Ecto neural progenitor cell (in vitro differentiated cells): ENCODE measurements around the gene GTF2F2.
"Not testable (repeated sequence)": the region's sequence is repeated elsewhere in the genome, so short reads cannot be mapped to it uniquely, and the experiment has no call there.

Experiments used
- DNase-seq: peaks from one replicate; pipeline ENCODE4 v3.0.0-alpha.2; 2018; ENCODE audit warnings: low spot score

The GTF2F2 gene

DNA sequence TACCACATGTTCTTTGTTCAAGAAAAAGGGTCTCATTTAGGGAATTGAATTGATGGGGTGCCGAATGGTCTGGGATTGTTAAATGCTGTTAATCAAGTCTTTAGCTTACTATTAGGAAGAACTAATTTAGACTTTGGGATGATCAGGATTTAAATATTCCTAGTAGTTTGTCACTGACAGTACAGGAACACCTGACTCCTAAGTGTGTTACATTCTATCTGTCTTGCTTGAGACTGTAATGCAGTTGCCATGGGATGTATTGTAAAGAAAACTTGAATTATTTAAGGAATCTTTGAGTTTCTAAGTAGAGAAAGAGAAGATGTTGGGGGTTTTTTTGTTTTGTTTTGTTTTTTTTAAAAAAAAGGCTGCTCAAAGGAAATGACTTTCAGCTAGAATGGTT lies 98.4 kb downstream of the GTF2F2 start:
- no peak for DNase-seq

DNA sequence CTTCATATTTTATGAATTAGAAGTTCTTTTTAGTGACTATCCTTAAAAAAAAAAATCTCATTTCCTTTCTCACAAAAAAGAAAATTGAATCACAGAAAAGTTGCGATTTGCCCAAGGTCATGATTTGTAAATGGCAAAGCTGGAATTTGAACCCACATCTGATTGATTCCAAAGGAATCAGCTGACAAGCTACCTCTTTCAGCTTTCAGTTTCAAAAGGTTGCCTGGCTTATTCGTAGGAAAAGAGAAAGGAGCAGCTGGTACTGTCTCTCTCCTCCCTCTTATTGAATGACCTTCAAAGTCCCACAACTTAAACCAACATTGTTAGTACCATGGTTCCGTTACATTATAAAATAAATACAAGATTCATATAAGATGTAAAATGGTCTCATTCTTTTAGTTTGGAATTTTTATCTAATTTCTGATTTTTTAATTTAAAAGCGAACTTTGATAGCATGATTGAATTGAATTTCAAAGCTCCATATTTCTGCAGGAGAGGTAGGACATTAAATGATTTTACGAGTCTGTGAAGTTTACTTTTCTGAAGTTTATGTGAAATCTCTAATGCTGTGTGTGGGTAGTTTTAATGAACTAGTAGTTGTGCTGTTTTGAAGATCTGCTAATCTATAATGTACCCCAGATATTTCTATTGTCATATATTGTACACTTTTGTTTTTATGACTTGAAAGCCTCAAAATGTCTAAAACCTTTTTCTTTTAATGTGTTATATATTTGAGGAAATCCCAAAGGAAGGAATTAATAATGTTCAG lies 99.0 kb downstream of the GTF2F2 start:
- DNase-seq: no peak

DNA sequence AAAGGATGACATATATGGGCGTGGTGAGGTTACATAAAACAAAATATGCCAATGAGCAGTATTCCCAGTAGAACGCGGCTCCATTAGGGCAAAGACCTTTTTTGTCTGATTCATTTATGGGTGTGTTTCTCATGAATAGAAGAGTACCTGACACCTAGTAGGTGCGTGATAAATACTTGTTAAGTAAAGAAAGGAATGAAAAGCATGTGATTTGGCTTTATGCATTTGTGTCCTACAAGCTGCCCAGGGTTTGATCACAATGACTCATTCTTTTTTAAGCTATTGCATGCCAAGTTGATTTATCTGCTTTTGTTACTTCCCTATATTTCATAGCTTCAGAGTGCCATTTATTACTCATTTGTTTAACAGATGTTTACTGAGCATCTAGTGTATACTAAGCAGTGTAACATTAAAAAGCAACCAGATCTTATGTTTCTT lies 99.6 kb downstream of the GTF2F2 start:
- no peak for DNase-seq

DNA sequence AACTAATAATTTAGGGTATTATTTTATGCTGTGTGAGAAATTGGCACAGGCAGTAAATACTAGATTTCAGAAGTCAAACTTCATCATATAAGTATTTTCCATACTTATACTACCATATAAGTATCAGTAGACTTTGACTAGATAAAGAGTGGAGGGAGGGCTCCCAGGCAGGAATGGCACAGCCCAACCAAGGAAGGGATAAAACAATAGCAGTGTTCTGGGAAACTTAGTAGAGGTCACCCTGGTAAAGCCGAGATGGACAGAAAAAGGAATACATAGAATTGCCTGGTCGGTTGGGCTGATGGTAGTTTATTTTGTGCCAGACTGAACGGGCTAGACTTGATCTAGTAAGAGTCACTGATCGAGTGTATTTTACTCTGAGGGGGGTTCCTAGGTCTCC lies 100.1 kb downstream of the GTF2F2 start:
- no peak for DNase-seq

DNA sequence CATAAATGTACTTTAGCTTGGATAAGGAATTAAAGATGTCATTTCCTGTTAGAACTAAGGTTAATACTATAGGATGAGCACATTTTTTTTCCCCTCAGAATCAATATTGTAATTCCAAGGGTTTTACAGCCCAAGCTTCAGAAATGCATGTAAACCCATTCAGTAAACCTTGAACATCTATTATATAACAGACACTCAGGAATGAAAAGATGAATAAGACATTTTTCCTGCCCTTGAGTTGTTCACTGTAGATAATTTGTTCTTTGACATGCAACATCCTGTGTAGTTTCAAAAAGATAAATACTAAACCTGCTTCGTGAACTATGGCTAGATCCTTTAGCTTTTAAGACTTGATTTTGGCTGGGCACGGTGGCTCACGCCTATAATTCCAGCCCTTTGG lies 102.2 kb downstream of the GTF2F2 start:
- no peak for DNase-seq

DNA sequence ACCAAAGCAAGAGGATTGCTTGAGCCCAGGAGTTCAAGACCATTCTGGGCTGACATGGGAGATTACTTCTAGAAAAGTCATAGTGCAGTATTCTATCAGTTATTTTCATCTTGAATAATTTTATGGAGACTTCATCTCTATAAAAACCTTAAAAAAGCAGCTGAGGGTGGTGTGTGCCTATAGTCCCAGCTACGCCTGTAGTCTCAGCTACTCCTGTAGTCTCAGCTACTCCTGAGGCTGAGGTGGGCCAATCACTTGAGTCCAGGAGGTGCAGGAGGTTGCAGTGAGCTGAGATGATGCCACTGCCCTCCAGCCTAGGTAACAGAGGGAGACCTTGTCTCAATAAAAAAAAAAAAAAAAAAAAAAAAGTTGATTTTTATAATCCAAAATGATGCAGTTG lies 102.6 kb downstream of the GTF2F2 start:
- DNase-seq: no peak

DNA sequence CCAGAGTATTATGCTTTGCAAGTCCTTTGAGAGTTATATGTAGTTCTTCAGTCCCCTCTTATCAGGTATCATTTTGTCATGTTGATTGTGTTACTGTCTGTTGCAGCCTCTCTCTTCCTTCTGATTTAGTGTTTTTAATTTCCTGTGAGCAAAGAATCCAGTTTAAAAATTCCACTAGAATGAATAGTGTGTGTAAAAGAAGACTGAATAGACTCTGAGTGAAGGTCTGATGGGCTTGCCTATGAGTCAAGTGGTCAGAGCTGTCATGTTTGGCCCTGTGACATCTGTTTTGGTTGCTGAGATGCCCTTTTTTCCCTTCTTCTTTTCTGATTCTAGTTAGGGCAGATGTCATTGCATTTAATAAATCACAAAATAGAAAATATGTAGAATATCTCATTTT lies 103.9 kb downstream of the GTF2F2 start:
- no peak for DNase-seq

DNA sequence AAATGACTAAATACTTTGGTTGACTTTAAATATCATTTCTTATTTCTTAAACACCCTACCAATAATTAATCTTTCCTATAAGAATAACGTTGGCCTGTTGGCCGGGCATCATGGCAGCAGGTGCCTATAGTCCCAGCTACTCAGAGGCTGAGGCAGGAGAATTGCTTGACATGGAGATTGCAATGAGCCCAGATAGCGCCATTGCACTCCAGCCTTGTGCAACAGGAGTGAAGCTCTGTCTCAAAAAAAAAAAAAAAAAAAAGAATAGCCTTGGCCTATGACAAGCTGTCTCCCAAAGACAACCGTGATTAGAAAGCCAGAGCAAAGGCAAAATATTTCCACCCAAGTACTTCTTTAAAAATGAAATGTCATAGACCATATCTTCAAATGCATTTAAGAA lies 105.1 kb downstream of the GTF2F2 start:
- DNase-seq: no peak

DNA sequence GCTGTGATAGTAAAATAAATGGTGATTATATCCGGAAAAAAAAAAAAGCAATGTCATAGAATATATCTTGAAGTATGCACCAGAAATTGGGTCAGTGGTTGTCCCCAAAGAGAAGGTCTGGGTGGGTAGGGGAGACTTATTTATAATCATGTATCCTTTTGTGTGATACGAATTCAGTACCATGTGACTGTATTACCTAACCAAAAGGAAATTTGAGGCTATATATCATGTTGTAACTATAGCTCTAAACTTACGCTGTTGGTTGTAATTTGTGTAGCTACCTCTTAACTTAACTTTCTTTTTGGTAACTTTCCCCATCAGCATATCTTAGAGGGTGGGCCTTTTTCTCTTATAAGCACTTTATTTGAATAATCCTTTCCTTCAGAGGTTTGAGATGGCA lies 105.7 kb downstream of the GTF2F2 start:
- no peak for DNase-seq

DNA sequence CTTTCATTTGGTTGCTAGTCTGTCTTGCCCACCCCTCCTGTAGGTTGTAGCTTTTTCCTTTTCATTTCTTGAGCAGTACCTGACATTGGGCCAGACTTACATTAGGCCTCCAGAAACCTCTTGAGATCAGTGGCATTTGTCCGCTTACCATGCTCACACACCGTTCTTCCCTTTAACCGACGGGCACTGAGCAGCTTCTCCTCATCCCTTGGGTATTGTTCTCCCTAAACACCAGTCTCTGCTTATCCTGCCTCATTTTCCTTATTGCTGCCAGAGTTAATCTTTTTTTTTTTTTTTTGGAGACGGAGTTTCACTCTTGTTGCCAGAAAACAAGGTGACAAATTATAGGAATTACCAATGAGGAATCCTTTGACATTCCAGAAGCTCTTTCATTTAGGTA lies 107.7 kb downstream of the GTF2F2 start:
- no peak for DNase-seq

DNA sequence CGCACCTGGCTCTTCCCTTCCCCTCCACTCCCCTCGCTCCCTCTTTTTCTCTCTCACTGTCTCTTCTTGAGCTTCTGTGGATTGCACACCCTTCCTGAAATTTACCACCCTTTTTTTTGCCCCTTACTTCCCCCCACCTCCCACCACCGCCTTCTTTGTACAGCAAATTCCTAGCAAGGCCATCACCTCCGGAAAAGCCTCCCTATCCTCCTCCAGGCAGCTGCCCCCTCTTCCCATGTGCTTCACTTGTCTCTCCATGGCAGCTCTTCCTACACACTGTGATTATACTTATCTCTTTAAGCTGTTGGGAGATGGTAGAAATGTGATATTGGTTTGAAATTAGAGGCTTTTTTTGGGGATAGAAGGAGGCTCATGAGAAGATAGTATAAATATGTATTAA lies 108.9 kb downstream of the GTF2F2 start:
- no peak for DNase-seq

DNA sequence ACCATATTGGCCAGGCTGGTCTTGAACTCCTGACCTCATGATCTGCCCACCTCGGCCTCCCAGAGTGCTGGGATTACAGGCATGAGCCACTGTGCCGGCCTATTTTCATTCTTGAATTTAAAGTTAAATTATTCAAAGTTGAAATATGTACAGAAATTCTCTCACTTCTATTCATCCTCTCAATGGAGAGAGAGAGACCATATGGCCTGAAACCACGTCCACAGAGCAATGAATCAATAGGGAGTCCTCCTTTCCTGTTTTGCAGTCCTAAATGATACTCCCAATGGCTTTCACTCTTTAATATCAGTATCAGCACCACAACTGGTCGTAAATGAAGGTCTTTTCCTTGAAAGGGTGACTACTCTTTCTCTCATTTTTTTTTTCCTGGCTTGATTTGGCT lies 111.0 kb downstream of the GTF2F2 start:
- no peak for DNase-seq

DNA sequence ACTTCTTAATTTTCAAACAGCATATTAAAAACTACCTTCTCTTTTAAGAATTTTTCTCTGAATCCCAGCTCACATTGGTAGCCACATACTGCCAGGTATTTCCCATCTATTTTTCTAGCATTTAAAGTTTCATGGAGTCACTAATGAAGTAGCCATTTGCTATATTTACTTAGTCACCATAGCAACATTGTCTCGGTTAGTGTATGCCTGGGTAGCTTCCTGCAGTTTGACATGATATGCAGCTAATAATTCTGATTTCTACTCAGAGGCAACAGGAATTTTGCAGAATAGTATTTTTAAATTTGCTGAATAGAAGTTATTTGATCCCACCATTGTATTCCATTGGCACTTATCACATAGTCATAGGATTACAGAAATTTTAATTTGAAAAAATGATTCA lies 111.4 kb downstream of the GTF2F2 start:
- DNase-seq: no peak

DNA sequence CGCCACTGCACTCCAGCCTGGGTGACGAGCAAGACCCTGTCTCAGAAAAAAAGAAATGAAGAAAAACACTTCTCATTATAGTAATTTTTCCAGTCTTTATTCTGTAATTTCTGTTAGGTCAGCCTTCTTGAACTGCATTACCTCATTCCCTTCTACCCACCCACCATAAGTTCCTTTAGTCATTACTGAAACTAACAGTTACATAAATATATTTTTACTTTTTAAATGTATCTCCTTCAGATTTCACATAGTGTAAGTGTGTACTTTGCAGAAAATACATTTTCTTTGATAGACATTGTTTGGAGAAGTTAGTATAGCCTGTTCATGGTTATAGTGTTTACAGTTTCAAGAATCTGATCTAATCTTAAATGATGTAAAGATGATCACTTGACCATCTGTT lies 112.3 kb downstream of the GTF2F2 start:
- DNase-seq: no peak

DNA sequence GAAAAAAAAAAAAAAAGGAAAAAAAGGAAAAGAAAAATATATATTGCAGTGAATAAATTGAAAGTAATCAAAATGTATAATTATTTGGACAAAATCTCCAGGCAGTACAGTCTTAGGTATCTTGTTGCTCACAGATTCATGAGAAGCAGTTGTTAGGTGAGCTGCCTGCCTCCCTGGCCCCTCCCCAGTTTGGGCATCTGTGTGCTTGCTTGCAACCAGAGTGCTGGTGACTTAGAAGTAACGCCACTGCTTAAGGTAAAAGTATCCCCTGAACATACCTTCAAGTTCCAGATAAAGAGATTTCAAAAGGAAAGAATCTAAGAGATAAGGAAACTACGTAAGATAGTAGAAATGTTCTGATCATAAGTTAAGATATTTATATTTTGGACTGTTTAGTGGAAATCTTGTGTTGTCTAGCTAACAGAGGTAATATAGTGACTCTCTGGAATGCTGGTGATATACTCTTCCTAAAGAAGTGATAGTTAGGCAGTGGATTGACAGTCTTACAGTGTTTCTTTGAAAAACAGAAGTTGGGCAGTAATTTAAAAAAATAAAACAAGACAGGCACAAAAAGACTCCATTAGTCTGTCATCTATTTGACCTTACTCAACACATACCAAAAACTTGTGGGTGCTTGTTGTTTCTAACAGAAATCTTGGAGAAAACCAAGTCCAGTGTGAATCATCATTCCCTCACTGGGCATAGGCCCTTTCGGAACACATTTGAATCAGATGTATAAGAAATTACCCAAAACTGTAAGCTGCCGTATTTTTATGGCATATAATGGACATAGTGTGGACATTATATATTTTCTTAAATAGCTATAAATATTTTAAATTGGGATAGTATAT lies 118.9 kb downstream of the GTF2F2 start:
- no peak for DNase-seq

DNA sequence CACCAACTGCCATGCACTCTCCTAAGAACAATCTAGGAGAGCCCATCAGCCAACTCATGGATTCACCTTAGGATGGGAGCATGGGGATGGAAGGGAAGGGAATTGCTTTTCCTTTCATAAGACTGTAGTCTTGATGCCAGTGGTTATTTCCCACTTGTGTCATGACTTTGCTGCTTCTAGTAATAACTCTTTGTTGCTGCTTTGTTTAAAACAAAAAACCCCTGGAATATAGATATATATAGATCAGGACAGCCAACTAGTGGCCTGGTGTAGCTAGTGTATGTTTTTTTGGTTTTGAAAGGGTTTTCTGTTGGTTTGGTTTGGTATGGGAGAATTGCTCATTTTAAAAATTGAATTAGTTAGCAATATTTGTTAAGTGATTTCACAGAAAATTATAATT lies 119.8 kb downstream of the GTF2F2 start:
- DNase-seq: no peak

DNA sequence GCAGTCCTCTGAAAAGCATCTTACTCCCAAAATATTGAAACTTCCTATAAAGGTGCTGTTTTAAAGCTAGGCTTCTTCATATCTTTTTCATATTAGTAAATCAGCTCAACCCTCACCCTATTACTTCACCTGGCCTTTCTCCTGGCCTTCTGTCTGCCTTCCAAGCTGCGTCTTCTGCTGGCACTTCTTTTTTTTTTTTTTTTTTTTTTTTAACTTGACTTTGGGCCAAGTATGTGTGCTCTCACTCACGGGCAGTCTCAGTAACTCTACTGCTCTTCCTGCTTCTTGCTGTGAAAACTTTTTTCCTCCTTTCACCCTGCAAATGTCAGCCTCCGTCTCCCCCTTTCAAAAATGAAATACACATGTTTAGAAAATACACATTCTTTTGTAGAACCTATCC lies 121.8 kb downstream of the GTF2F2 start:
- no peak for DNase-seq

DNA sequence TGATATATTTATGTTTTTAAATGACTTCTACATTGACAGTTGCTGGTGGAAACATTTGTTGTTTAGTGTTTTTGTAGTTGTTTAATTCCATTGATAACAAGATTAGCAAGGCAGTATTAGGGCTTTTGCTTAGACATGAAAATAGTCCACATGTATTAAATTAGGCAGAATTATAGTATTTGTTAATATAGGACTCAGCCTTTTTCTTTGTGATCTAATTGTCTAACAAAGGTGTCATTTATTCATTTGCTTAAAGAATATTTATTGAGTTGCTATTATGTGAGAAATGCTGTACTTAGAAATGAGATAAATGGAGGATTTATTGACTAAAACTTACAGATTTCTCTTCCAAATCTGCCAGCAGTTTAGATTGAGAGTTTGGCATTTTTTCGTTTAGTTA lies 122.2 kb downstream of the GTF2F2 start:
- DNase-seq: no peak

DNA sequence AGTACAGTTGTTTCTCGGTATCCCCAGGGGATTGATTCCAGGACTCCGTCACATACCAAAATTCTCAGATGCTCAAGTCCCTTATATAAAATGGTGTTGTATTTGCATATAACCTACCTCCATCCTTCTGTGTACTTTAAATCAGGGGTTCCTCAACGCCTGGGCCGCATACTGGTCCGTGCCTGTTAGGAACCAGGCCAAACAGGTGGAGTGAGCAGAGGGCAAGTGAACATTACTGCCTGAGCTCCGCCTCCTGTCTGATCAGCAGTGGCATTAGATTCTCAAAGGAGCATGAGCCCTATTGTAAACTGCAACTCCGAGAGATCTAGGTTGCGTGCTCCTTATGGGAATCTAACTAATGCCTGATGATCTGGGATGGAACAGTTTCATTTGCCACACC lies 122.8 kb downstream of the GTF2F2 start:
- DNase-seq: no peak

DNA sequence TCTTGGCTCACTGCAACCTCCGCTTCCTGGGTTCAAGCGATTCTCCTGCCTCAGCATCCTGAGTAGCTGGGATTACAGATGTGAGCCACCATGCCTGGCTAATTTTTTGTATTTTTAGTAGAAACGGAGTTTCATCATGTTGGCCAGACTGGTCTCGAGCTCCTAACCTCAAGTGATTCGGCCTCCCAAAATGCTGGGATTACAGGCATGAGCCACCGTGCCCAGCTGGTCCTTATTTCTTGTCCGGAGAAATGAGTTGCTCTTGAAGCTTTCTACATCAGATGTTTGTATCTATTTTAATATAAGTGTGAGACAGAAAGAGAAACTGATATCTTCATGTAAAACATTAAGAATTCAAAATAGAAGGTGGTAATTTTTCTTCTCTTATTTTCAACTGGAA lies 124.4 kb downstream of the GTF2F2 start:
- DNase-seq: not testable (repeated sequence)

DNA sequence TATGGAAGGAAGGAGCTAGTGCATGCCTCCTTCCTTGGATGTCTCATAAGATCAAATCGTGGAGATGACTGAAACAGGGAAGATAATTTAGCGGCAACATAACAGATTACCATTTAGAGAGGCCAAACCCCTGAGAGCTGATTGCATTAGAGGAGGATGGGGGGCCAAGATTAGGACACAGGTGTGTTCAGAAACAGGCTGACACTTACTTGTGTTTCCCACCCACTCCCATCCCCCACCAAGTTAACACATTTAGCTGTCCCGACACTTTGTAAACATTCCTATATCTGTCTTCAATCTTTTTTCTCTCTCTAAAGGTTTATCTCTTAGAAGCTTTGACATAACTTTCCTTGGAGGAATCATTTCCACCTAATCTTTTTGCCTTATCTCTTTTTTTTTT lies 129.4 kb downstream of the GTF2F2 start:
- no peak for DNase-seq

DNA sequence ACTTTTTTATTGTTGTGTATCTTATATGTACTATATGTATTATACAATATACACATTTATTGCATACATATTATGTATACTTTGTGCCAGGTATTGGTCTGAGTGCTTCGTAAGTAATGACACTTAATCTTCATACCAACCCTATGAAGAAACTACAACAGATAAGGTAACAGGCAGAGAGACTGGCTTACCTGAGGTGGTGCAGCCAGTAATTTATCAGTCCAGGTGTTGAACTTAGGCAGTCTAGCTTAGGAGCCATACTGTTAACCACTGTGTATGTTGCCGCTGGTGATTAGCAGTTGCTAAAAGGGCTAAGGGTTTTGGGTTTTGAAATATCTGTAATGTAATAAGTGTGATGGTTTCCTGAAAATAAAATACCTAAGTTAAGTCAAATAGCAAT lies 134.1 kb downstream of the GTF2F2 start:
- no peak for DNase-seq

DNA sequence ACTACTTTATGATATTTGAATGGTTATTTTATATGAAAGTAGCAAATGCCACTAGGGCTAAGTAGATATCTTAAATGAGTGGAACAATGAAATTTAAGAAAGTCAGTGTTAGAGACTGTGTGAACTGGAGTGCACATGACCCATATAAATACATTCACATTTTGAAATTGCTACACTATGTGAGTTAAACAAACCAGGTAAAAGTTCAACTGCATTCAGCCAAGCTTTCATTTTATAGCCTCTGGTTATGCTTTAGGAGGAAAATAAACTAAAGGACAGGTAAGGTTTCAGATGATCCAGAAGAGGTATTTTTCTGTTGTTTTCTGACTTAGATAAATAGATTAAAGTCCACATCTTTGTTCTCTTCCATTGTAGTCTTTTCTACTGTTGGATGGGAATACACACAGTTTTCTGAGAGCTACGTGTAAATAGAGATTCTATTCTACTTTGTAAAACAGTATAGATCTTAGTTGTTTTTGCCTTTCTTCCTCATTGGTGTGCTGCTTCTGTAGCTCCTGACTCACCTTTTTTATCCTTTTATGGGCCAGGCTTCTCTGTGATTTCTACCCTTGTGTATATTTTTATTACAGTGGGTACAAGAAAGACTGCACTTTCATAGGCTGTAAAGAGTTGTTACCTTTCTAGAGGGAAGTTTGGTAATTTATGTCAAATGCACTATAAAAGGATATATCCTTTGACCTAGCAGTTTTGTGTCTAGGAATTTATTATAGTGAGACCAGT lies 135.1 kb downstream of the GTF2F2 start:
- DNase-seq: no peak
